HG03060 (cell line): ENCODE measurements around the gene SDF2.
"Not testable (repeated sequence)": the region's sequence is repeated elsewhere in the genome, so short reads cannot be mapped to it uniquely, and the experiment has no call there.

Experiments
- ATAC-seq: cut with Tn5 transposase; IDR thresholded peaks from one replicate; pipeline ENCODE4 v1.9.1; 2021; ENCODE audit warnings: low read depth, moderate number of reproducible peaks; ENCODE audit not compliant: unreplicated experiment

The SDF2 gene

DNA sequence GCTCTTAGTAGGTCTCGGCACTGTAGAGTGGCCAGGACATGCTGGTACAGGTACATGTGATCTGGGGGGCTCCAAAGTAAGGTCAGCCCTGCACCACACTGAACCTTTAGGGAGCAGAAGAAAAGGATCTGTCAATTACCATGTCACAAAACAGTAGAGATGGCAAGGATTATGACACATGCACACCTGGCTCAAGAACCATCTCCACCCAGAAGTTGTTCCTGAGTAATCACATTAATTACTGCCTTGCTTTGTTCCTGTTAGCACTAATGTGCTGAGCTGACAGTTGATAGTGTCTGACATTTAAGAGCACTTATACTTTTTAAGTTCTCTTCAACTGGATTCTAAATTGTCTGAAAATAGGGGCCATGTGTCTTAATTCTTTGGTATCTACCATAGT lies 26.2 kb downstream of the SDF2 start:
- ATAC-seq: no peak

DNA sequence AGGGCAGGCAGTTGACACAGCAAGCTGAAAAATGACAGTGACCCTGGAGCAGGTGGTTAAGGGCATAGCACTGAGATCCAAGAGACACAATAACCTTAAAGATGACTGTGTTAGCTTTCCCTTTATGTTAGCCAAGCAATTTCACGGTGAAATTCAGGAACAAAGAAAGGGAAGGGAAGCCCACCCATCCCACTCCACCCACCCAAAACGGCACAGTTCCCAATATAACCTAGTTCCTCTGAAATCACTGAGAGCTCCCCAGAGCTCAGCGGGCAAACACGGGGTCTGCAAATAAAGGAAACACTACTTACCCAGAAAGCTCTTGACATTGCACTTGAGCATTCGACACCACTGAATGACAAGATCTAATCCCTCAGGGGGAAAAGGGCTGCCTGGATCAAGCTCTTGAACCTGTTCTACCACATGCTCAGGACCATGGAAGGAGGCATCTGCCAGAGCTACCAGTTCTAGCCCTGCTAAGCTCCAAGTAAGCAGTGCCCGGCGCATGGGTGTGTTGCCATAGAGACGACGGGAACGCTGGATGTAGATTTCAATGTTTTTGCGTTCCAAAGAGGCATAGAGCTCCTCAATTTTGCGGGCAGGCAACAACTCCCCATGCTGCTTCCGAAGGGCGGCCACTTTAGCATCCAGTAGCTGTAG lies 27.4 kb downstream of the SDF2 start:
- no peak for ATAC-seq

DNA sequence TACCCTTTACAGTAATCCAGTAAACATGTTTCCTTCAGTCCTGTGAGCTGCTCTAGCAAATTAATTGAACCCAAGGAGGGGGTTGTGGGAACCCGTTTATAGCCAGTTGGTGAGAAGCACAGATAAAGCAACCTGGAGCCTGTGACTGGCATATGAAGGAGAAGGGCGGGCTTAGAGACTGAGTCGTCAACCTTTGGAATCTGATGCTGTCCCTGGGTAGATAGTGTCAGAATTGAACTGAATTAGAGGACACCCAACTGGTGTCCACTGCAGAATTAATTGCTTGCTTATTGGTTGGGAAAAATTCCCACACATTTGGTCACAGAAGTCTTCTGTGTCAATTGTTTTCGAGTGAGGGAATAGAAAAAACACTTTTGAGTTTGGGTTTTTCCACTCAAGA lies 34.9 kb downstream of the SDF2 start:
- ATAC-seq: no peak

- no peak for ATAC-seq
Observed at GRCh38 chr17:28624148-28624547, 37.6 kb downstream of the SDF2 start.

DNA sequence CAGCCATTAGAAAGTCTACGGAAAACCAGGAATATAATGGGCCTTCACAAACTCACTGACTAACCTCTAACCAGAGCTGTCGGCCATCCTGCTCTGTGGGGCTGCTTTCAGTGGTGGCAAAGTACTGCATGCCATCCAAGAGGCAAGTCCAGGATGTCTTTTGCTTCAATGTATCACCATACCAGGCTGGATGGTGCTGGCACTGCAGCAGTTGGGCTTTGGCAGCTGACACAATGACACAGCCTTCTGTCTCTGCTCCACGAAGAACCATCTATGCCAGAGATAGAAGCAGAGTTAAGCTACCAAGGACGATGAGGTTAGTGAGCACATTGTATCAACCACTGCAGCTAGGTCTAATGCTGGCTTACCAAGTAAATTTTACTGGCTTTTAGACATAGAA lies 38.0 kb downstream of the SDF2 start:
- ATAC-seq: no peak

GRCh38 chr17:28622186-28622585 lies 39.5 kb downstream of the SDF2 start:
- ATAC-seq: no peak

GRCh38 chr17:28620010-28620409 lies 41.7 kb downstream of the SDF2 start:
- no peak for ATAC-seq

DNA sequence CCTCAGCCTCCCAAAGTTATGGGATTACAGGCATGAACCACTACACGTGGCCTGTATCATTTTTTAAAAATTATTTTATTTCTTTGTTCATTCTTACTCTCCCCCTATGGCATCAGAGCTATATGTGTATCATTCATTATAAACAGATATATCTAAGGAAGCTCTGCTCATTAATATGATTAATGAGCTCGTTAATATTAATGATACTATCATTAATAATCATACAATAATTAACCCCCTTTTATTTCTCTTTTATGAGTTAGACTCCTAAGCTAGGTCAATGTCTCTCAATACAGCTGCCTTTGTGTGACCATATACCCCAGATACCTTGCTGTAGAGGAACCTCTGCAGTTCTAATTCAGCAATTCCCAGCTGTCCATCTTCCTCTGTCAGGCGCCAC lies 43.2 kb downstream of the SDF2 start:
- no peak for ATAC-seq

DNA sequence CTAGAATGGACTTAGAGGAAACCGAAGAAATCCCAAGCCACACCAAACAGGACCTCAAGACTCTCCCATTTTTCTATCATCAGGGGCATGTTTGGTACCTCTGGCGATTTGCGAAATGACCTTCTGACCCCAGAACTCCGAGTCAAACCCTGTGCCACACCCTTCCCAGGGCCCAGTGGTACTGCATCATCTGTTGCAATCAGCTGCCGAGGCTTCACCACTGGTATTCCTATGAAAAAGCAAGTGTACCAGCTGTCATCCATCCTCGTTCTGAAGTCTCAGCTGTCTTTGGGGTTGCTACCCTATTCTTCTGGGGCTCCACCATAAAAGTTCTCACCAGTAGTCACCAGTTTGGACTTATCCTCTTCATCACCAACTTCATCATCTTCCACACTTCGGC lies 45.4 kb downstream of the SDF2 start:
- no peak for ATAC-seq

DNA sequence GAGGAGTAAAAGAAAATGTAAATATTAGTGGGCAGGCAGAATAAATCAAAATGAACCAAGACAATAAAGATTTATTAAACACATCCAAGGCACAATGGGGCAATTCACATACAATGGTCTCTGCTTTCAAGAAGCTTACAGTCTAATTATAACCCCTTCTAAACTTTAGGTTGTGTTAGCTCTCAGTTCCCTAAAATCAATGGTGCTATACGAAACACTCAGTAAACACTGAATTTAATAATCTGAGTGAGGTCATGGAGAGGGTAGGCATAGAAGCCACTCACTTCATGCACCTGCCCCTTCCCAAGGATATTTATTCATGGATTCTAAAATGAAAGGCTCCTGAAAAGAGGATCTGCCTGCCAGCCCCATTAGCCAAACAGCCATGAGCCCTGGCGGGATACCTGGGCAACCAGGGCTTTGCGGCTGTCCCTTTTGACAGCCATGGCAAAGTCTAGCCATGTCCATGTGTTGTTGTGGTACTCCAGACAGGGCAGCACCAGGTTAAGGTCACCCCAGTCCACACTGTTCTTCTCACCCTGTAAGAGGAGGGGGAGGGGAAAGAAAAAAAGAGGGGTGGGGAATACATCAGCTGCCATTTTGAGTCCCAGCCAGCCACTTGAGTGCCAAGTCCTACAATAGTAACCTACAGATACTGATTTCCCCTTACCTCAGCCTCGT lies 46.3 kb downstream of the SDF2 start:
- ATAC-seq: no peak

DNA sequence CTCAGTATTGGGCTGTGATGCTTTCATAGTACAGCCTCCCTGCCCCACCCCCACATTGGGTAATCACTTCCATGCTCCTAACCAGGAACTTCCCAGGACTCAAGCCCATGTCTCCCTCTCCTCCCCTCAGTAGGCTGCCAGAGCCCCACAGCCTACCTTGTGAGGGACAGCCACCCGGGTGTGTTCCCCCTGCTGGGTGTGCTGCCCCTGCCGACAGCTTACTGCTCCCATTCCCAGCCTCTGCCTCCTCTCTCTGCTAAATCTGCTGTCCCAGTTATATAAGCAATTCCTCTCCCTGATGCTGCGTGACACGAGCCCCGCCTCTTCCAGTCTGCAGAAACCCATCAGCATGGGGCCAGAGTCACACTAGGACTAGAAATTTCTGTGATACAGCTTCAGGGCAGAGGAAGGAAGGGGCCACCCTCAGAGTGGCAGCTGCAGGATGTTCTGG lies 47.8 kb downstream of the SDF2 start, which contains the start of gene RSKR:
Gene RSKR, minus strand, starts transcription at position 255 of the 451 bp plus-strand sequence. Its CDS starts 24 bp downstream, at position 231.
- no peak for ATAC-seq

DNA sequence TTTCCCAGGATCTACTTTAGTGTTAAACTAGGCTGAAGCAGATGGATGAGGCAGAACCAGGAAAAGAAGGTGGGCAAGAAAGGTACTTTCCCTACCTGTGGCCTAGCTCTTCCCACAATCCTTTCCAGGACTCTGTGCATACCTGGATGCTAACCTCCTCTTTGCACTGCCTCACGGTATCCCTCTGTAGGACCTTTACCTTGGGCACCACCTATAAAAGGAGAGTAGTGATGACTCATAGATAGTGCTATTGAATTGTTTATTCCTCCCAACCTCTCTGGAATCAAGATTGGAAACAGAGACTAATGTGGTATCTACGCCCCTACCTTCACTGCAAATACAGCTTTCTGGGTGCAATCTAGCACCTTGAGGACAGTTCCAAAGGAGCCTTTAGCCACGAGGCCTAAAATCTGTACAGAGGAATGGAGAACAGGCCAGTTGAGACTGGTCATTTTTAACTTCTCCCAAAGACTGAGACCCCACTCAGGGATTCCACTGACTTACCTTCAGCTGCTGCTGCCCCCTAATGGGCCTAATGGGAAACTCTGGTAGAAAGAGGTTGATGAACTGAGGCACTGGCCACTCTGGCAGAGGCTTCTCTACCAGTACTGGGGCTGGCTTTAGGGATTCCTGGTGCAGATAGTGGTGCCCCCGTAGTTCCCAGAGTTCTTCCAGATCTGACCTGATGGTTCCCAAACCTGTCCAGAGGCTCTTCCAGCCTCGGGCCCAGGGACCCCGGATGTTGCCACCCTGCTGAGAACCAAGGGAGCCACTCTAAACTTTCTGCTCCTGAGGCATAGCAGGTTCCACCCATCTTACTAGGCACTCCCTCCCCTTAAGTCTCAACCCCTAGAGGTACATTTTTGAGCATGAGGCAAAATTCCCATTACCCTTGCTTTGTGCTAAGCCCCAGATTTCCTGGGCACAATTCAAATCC lies 48.5 kb downstream of the SDF2 start:
- ATAC-seq: no peak

GRCh38 chr17:28612531-28612930 lies 49.2 kb downstream of the SDF2 start:
- ATAC-seq: no peak

DNA sequence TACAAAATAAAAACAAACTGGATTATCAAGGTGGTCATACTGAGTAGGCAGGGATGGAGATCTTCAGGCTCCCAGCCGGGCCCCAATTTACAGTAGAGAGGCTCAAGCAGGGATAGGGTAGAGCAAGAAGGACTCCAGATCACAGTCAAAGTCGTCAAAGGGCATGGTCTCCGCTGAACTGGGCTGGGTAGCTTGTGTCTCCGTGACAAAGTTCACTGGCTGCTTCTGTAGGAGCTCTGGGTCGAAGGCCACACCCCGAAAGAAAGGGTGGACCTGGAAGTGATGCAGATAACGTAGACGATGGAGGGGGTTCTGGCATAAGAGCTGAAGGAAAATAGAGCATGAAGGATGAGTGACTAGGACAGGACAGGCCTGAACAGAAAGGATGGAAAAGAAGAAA lies 51.3 kb downstream of the SDF2 start:
- no peak for ATAC-seq

- ATAC-seq: not testable (repeated sequence)
Observed at GRCh38 chr17:28604031-28604430, 57.7 kb downstream of the SDF2 start.

DNA sequence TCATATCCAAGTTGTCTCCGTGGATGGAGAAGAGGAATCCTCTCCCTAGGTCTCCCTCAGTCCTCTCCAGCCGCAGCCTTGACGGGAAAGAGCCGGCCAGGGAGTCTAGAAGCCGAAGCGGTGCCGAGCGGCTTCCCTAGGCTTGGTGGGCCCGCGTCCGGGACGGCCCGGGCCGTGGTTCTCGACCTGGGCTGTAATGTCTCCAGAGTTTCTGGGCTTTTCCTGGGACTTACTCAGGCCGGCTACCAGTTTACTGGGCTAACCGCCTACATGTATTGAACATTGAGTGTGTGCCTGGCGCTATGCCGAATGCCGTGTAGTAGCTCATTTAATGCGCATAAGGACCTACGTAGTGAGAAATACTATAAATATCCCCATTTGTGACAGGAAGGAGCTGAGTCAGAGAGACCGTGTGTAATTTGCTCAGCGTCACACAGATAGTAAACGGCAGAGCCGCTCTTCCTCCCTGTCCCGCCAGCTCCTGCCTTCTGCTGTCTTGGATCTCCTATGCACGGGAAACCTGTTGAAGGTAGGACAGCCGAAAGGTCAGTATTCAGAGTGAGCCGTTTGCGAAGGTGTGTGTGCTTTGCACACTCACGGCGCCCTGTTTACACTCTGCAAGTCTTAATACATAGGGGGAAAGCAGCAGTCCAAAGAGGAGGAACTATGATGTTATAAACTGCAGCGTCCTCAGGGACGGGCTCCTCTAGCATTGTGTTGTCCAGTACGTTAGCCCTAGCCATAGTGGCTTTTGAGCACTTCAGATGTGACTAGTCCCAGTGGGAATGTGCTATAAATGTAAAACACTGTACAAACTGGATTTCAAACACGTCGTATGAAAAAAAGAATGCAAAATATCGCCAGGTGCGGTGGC lies 62.2 kb downstream of the SDF2 start:
- peak; percentile 35 for ATAC-seq

DNA sequence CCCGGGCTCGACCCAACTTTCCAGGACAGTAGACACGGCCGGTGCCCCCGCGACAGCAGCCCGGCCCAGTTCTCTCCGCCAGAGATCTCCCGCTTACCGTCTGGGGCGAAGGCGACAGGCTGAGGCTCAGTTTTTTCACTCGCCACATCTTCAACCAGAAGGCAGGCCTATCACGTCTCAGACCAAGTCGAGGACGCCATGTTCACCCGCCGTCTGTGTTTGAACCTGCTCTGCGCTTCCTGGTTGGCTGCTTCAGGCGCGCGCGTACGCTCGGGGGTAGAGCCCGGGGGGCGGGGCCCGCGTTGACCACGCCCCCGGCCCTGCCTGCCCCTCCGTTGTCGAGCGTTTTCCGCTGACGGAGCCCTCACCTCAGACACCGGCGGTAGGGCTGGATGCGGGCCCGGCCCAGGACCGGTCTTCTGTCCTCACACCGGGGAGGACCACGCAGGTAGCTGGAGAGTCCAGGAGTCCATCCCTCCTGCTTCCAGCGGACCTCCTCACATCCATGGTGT lies 62.9 kb downstream of the SDF2 start, which contains the start of gene SPAG5:
Gene SPAG5, minus strand, starts transcription at position 227 of the 512 bp plus-strand sequence. Its CDS starts 79 bp downstream, at position 148.
- peak; percentile 39 for ATAC-seq

DNA sequence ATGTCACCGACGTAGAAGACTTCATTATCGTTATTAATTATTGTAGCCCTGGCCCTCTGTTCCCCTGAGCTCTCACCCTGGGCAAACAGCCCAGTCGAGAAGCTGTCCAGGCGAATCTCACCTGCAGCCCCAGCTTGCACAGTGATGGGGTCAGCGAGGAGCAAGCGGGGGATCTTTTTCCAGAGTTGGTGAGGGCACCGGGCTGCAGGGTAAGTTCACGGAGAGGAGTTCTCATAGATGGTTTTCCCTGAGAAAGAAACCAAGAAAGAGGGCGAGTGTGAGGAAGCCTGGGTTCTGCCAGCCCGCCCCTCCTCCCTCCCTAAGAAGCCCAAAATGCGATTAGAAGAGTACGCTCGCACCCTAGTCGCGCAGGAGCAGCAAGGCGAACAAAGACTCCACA lies 63.3 kb downstream of the SDF2 start:
- ATAC-seq: no peak
